GM12878 (cell line): ENCODE data around the gene NOP14. TPM values are rescaled to one million over a fixed set of nuclear protein-coding genes. Genes with fewer than 3 reads are reported as not detected.

ENCODE experiments used
- ATAC-seq: fragments of 200-7000 bp; cut with Tn5 transposase; 3 replicates; pipeline ENCODE4 v1.9.1; 2020; ENCODE audit warnings: mild to moderate bottlenecking, moderate library complexity
- BruUV-seq: library from RNA; stranded (reverse); fragments of 400-500 nt; replicated peaks from 2 replicates; lab custom pipeline; 2021; lab: Mats Ljungman, UMichigan
- CTCF ChIA-PET: fragments of 300-600 bp; sonication (Branson Sonifier 250); formaldehyde crosslinking; extraction: SDS; loops from one replicate; lab custom pipeline; 2021; ENCODE audit warnings: inconsistent platforms; lab: Yijun Ruan, JAX
- POLR2A ChIA-PET: fragments of 350-600 bp; formaldehyde crosslinking; extraction: SDS; loops from one replicate; lab custom pipeline; 2021; ENCODE audit warnings: inconsistent platforms; lab: Charles Lee
- RAD21 ChIA-PET: fragments of 300-600 bp; sonication (Branson Sonifier 250); formaldehyde crosslinking; loops from one replicate; lab custom pipeline; 2023; ENCODE audit warnings: antibody characterized with exemption; ENCODE audit not compliant: unreplicated experiment; lab: Charles Lee
- SMC1A ChIA-PET: fragments of 300-600 bp; sonication (Branson Sonifier 250); formaldehyde crosslinking; loops from one replicate; lab custom pipeline; 2023; ENCODE audit not compliant: unreplicated experiment, uncharacterized antibody; lab: Charles Lee
- DNase-seq: peaks from one replicate; pipeline ENCODE4 v3.0.0-alpha.2; 2011; ENCODE audit warnings: low read depth, low spot score
- FAIRE-seq: peaks from 3 replicates; lab custom pipeline; 2011; peaks lifted over from hg19 to GRCh38; lab: Jason Lieb, UNC
- H2AFZ ChIP-seq: 2 replicates; pipeline ENCODE4 v1.6.0; 2011; ENCODE audit warnings: low read depth, low read length, control low read depth; ENCODE audit not compliant: control insufficient read depth
- H3K27ac ChIP-seq: 2 replicates; pipeline ENCODE4 v1.5.1; 2011; ENCODE audit warnings: control low read depth; ENCODE audit not compliant: control insufficient read depth, insufficient read depth
- H3K27me3 ChIP-seq, 2 experiments: replicated peaks in 1 of 2; 2 replicates each; pipeline versions ENCODE4 v1.6.0 to v1.6.1; 2011; ENCODE audit warnings: low read length in 1 of 2; ENCODE audit not compliant: control insufficient read depth in 2 of 2, insufficient read depth in 2 of 2
- H3K36me3 ChIP-seq, 2 experiments: 2 replicates each; pipeline ENCODE4 v1.5.1; 2011; ENCODE audit warnings: low read length in 1 of 2; ENCODE audit not compliant: control insufficient read depth in 2 of 2, insufficient read depth in 2 of 2
- H3K4me1 ChIP-seq: 2 replicates; pipeline ENCODE4 v1.6.1; 2011; ENCODE audit warnings: mild to moderate bottlenecking, low read length, moderate library complexity, mixed read lengths; ENCODE audit not compliant: control insufficient read depth, insufficient read depth
- H3K4me2 ChIP-seq: 2 replicates; pipeline ENCODE4 v1.6.0; 2011; ENCODE audit warnings: control low read depth; ENCODE audit not compliant: control insufficient read depth, insufficient read depth
- H3K4me3 ChIP-seq: fragments of 200-600 bp; sonication (generic); 2 replicates; pipeline ENCODE4 v1.5.1; 2016
- H3K79me2 ChIP-seq: 2 replicates; pipeline ENCODE4 v1.6.0; 2011; ENCODE audit warnings: low read length; ENCODE audit not compliant: control insufficient read depth, insufficient read depth
- H3K9ac ChIP-seq: 2 replicates; pipeline ENCODE4 v1.8.0; 2011; ENCODE audit warnings: low read length, control low read depth, mixed read lengths; ENCODE audit not compliant: control insufficient read depth, insufficient read depth
- H3K9me3 ChIP-seq: replicated peaks from 3 replicates; pipeline ENCODE4 v1.5.1; 2011; ENCODE audit warnings: mild to moderate bottlenecking, low read length; ENCODE audit not compliant: control insufficient read depth, insufficient read depth
- H4K20me1 ChIP-seq: 2 replicates; pipeline ENCODE4 v1.6.0; 2011; ENCODE audit not compliant: control insufficient read depth, insufficient read depth
- BCL3 ChIP-seq: IDR thresholded peaks from 2 replicates; pipeline ENCODE4 v1.6.1; 2011; ENCODE audit warnings: borderline replicate concordance, low read depth, mild to moderate bottlenecking, moderate library complexity, low read length; ENCODE audit not compliant: insufficient read depth, poor library complexity, severe bottlenecking
- FOS ChIP-seq: IDR thresholded peaks from 3 replicates; pipeline ENCODE4 v1.6.1; 2011; ENCODE audit warnings: borderline replicate concordance; ENCODE audit not compliant: insufficient read length; ENCODE audit errors: extremely low read depth
- HSF1 ChIP-seq: fragments of 150-350 bp; IDR thresholded peaks from 2 replicates; pipeline ENCODE4 v1.6.1; 2014; ENCODE audit warnings: mild to moderate bottlenecking, low read depth, low read length
- NFXL1 ChIP-seq: fragments of 450-650 bp; IDR thresholded peaks from 2 replicates; pipeline ENCODE4 v1.6.1; 2017; ENCODE audit warnings: antibody characterized with exemption, mild to moderate bottlenecking, borderline replicate concordance
- POLR2A ChIP-seq: IDR thresholded peaks from 2 replicates; pipeline ENCODE4 v1.6.1; 2011; ENCODE audit warnings: low read depth, mild to moderate bottlenecking, low read length
- POLR2AphosphoS5 ChIP-seq: IDR thresholded peaks from 2 replicates; pipeline ENCODE4 v1.6.1; 2011; ENCODE audit warnings: mild to moderate bottlenecking, low read length, inconsistent platforms
- POU2F2 ChIP-seq: IDR thresholded peaks from 3 replicates; pipeline ENCODE4 v1.6.1; 2011; ENCODE audit warnings: low read depth, mild to moderate bottlenecking, low read length, borderline replicate concordance
- WGBS: methylation state at CpG from one replicate; pipeline ENCODE4 v1.1.6; 2016; ENCODE audit warnings: low lambda C conversion rate; ENCODE audit not compliant: insufficient replicate concordance, insufficient coverage; ENCODE audit errors: missing lambda C conversion rate; 5-methylcytosine and 5-hydroxymethylcytosine counted together
- in situ Hi-C: fragments of 300-500 bp; cut with MboI; formaldehyde crosslinking; loops from 9 replicates; pipeline ENCODE4 v1.14.3; 2018; ENCODE audit warnings: mixed read lengths
- intact Hi-C: fragments of 100-400 bp; cut with micrococcal nuclease; formaldehyde crosslinking; loops from one replicate; pipeline ENCODE4 v1.14.2; 2022; ENCODE audit not compliant: unreplicated experiment
- polyA plus RNA-seq, 11 experiments: library from polyadenylated mRNA; depleted of rRNA in 4 of 11; unstranded in 6 of 11; stranded (reverse) in 5 of 11; fragments of >200 nt; fragmentation: Nextera tagmentation in 4 of 11; fragmentation: Illumina TruSeq in 1 of 11; extraction: Ambion mirVana in 4 of 11; extraction: Trizol in 1 of 11; gene quantifications; 1 replicate in 1 of 11; 2 replicates in 10 of 11; pipeline versions ENCODE4 v1.2.1 to v1.2.3, GENCODE V29; 2011 to 2016; ENCODE audit warnings: inconsistent platforms in 2 of 11, missing spikeins in 2 of 11, low read depth in 1 of 11
- total RNA-seq, 4 experiments: library from RNA; depleted of rRNA in 3 of 4; stranded (reverse); fragments of >200 nt in 3 of 4; fragmentation: Illumina TruSeq in 1 of 4; extraction: Trizol in 1 of 4; gene quantifications; 2 replicates each; pipeline versions ENCODE4 v1.2.1 to v1.2.3, GENCODE V29; 2013 to 2021

NOP14 gene
- total and polyA plus RNA-seq, 10 of the 15 experiments (the other 5 are each of a cell fraction or from before 2014, with no cell fraction given), result 13.8 to 80.6 (median 49.7) TPM

- no TSS peak for BruUV-seq
- ATAC-seq, result no peak
- H3K4me2 ChIP-seq, result no peak overlapping the region
- H3K4me3 ChIP-seq, result no peak overlapping the region
- H3K4me1 ChIP-seq, result no peaks in the 10 kb centered on the region; the same call in none of the 2 replicates
- H3K27me3 ChIP-seq, result no peaks in the 10 kb centered on the region
- POLR2A ChIA-PET, result no interaction called here
- in situ Hi-C loops, result loop anchor here (25.0 kb wide), 1 partner anchor 181 kb away; the partner anchor contains the start of gene TNIP2
- H4K20me1 ChIP-seq, result no peaks in the 10 kb centered on the region
- no peak overlapping the region for H3K27ac ChIP-seq
- no peak overlapping the region for H2AFZ ChIP-seq
- peaks cover 59 to 72% of the 10 kb centered on the region in 2 experiments for H3K36me3 ChIP-seq
- no peak for FAIRE-seq
- TF ChIP-seq FOS, result no peak
- TF ChIP-seq POU2F2, result no peak
- TF ChIP-seq NFXL1, result no peak
- RAD21 ChIA-PET, result no interaction called here
- no peak for DNase-seq
- H3K79me2 ChIP-seq, result no peaks in the 10 kb centered on the region
- SMC1A ChIA-PET, result interaction anchor here (1.9 kb wide), 1 partner anchor 8 kb away, joined by 6 read pairs; no protein-coding TSS in a partner anchor
- CTCF ChIA-PET, result interaction anchor here (0.6 to 2.1 kb wide), 2 partner anchors 10 to 248 kb away, joined by 3 to 10 read pairs; no protein-coding TSS in a partner anchor
- no peak overlapping the region for H3K9ac ChIP-seq
- no peaks in the 10 kb centered on the region; the same call in 2 of the 3 replicates for H3K9me3 ChIP-seq
- intact Hi-C loops, result no loop called here
- WGBS, result 92% methylated on average over 18 of the region's 20 CpGs
These were observed 19.7 kb downstream of the NOP14 start for GRCh38 chr4:2943364-2944090.

- Histone ChIP-seq H3K9ac (no peak overlapping the region), H4K20me1 (no peaks in the 10 kb centered on the region), H2AFZ (no peak overlapping the region), H3K36me3 (peaks cover 60 to 67% of the 10 kb centered on the region in 2 experiments), H3K27ac (no peak overlapping the region), H3K9me3 (no peaks in the 10 kb centered on the region; the same call in 2 of the 3 replicates), H3K4me2 (no peak overlapping the region), H3K27me3 (no peaks in the 10 kb centered on the region), H3K4me1 (peaks cover 5% of the 10 kb centered on the region), H3K4me3 (no peak overlapping the region), H3K79me2 (peaks cover 2% of the 10 kb centered on the region; the same call in 1 of the 2 replicates)
- SMC1A ChIA-PET, result no interaction called here
- RAD21 ChIA-PET, result no interaction called here
- ATAC-seq (no peak), DNase-seq (no peak), FAIRE-seq (no peak)
- CTCF ChIA-PET, result interaction anchor here (2.1 kb wide), 1 partner anchor 11 kb away, joined by 10 read pairs; no protein-coding TSS in a partner anchor
- in situ Hi-C loops, result loop anchor here (25.0 kb wide), 1 partner anchor 180 kb away; the partner anchor contains the start of gene TNIP2
- POLR2A ChIA-PET, result no interaction called here
- peak; percentile 61 for TF ChIP-seq POLR2A
- peak; percentile 47 for TF ChIP-seq BCL3
- peak; percentile 41; the same call in 1 of the 2 replicates for TF ChIP-seq POLR2AphosphoS5
- TF ChIP-seq HSF1, result no peak
- WGBS, result 95% methylated on average over 27 of the region's 31 CpGs
- BruUV-seq, result no TSS peak
- intact Hi-C loops, result no loop called here
These were observed 20.5 kb downstream of the NOP14 start for GRCh38 chr4:2942532-2943363.
